ENCODE results near the gene APMAP. TPM values are rescaled to one million over a fixed set of nuclear protein-coding genes. Genes with fewer than 3 reads are reported as not detected.

Gene APMAP
- total and polyA plus RNA-seq, 9 donors, result 23.5 to 103 (median 45.8) TPM

DNA sequence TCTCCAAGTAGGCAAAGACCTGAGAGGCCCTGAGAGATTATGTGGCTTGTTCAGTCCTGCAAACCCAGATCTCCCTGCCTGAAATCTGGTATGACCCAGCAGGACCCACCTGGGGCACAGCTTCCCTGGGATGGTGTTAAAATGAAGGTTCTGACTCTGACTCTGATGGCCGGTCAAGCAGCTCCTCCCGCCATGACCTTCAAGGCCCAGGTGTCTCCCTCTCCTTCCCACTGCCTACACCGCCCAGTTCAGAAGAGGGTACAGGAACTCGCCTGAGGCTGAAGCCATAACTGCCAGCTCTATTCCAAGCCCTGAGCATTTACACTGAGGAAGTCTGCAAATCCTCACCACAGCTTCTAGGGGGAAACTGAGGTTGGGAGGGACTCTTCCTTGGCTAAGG, 49.4 kb downstream of the APMAP start:
- intact Hi-C loops (cut with DNase I), result no loop called here
- H3K27ac ChIP-seq, result no peak overlapping the region
- no peaks in the 10 kb centered on the region for H3K36me3 ChIP-seq
- TF ChIP-seq, protein P1, sequence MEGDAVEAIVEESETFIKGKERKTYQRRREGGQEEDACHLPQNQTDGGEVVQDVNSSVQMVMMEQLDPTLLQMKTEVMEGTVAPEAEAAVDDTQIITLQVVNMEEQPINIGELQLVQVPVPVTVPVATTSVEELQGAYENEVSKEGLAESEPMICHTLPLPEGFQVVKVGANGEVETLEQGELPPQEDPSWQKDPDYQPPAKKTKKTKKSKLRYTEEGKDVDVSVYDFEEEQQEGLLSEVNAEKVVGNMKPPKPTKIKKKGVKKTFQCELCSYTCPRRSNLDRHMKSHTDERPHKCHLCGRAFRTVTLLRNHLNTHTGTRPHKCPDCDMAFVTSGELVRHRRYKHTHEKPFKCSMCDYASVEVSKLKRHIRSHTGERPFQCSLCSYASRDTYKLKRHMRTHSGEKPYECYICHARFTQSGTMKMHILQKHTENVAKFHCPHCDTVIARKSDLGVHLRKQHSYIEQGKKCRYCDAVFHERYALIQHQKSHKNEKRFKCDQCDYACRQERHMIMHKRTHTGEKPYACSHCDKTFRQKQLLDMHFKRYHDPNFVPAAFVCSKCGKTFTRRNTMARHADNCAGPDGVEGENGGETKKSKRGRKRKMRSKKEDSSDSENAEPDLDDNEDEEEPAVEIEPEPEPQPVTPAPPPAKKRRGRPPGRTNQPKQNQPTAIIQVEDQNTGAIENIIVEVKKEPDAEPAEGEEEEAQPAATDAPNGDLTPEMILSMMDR (IDR thresholded peaks at IDR 0.05), result no peak
- no peak for TF ChIP-seq POLR2A (IDR thresholded peaks at IDR 0.05)
- no peak for TF ChIP-seq EP300 (IDR thresholded peaks at IDR 0.05)
- H3K27me3 ChIP-seq, result no peaks in the 10 kb centered on the region
- WGBS, 3 donors, result 91 to 97% (median 92%) methylated on average over 4 of the region's 4 CpGs
- no peak overlapping the region for H3K4me3 ChIP-seq
- no peak for DNase-seq
- no peaks in the 10 kb centered on the region for H3K4me1 ChIP-seq (ENCODE audit: insufficient read depth)
- H3K9me3 ChIP-seq, result no peaks in the 10 kb centered on the region

DNA sequence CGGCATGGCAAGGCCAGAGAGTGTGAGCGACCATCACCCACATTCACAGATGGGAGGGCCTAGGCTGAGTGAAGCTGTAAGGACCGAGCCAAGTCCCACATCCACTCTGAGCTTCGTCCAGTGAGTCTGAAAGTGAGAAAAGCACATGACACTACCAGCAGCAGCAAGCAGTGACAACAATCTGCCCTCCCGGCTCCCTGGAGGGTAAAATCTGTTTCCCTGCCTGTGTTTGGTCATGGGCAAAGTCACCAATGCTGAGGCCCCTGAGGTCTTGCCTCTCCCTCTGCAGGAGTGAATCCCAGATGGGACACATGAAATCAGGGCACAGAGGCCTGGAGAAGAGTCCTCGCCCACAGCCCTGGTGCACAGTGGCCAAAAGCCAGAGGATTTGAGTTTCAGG, 49.9 kb downstream of the APMAP start:
- Histone ChIP-seq H3K36me3 (no peaks in the 10 kb centered on the region), H3K4me3 (no peak overlapping the region), H3K27ac (no peak overlapping the region), H3K9me3 (no peaks in the 10 kb centered on the region), H3K4me1 (ENCODE audit: insufficient read depth) (no peaks in the 10 kb centered on the region), H3K27me3 (no peaks in the 10 kb centered on the region)
- WGBS, 3 donors, result 66 to 78% (median 69%) methylated on average over 6 of the region's 6 CpGs
- intact Hi-C loops (cut with DNase I), result no loop called here
- no peak for TF ChIP-seq EP300 (IDR thresholded peaks at IDR 0.05)
- TF ChIP-seq, protein P1 (IDR thresholded peaks at IDR 0.05), result no peak
- TF ChIP-seq POLR2A (IDR thresholded peaks at IDR 0.05), result no peak
- DNase-seq, result no peak

DNA sequence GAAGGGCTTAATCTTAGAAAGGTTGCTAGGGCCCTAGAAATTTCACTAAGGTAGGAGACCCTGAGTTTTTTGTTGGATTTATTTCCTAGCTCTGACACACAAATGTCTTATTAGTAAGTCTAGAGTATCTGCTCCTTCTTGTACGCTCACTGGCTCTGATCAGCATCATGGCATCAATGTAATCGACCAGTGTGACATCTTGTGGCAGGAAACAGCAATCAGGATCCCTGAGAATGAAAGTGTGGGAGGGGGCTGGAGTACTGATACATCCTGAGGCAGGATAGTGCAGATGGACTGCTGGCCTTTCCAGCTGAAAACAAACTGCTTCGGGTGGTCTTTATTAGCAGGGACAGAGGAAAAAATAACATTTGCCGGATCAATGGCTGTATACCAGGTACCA, 53.5 kb downstream of the APMAP start:
- WGBS, 3 donors, result 48 to 71% (median 54%) methylated on average over 4 of the region's 4 CpGs
- Histone ChIP-seq H3K27ac (no peak overlapping the region), H3K36me3 (no peaks in the 10 kb centered on the region), H3K4me3 (no peak overlapping the region), H3K27me3 (no peaks in the 10 kb centered on the region), H3K9me3 (no peaks in the 10 kb centered on the region), H3K4me1 (ENCODE audit: insufficient read depth) (no peaks in the 10 kb centered on the region)
- TF ChIP-seq POLR2A (IDR thresholded peaks at IDR 0.05) (no peak), EP300 (IDR thresholded peaks at IDR 0.05) (no peak)
- TF ChIP-seq, protein P1 (IDR thresholded peaks at IDR 0.05), result no peak
- DNase-seq, result no peak
- intact Hi-C loops (cut with DNase I), result no loop called here

DNA sequence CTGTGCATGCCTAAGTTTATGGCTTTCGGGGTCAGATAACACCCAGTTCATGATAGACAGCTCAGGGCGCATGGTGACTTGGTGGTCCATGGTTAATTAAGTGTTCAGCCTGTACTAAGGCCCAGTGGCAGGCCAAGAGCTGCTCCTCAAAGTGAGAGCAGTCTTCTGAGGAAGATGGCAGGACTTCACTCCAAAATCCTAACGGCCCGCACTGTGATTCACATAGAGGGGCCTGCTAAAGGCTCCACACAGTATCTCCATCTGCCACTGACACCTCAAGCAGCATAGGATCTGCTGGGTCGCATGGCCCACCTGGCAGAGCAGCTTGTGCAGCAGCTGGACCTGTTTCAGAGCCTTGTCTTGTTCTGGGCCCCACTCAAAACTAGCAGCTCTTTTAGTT, 54.1 kb downstream of the APMAP start:
- DNase-seq, result no peak
- no peak for TF ChIP-seq POLR2A (IDR thresholded peaks at IDR 0.05)
- no peak for TF ChIP-seq EP300 (IDR thresholded peaks at IDR 0.05)
- TF ChIP-seq, protein P1 (IDR thresholded peaks at IDR 0.05), result no peak
- 79 to 89% (median 83%) methylated on average over 5 of the region's 5 CpGs for WGBS, 3 donors

GRCh38 chr20:24937579-24937978, 55.0 kb downstream of the APMAP start:
- H3K27ac ChIP-seq, result no peak overlapping the region
- no peak for TF ChIP-seq POLR2A (IDR thresholded peaks at IDR 0.05)
- no peak for TF ChIP-seq EP300 (IDR thresholded peaks at IDR 0.05)
- TF ChIP-seq, protein P1 (IDR thresholded peaks at IDR 0.05), result no peak
- H3K4me1 ChIP-seq (ENCODE audit: insufficient read depth), result no peaks in the 10 kb centered on the region
- H3K9me3 ChIP-seq, result no peaks in the 10 kb centered on the region
- DNase-seq, result no peak
- WGBS, 3 donors, result 0 to 88% (median 0%) methylated on average over 1 of the region's 1 CpG
- no peaks in the 10 kb centered on the region for H3K27me3 ChIP-seq
- no peak overlapping the region for H3K4me3 ChIP-seq
- no peaks in the 10 kb centered on the region for H3K36me3 ChIP-seq
- intact Hi-C loops (cut with DNase I), result no loop called here

More for the DNA sequence above, 54.1 kb downstream of the APMAP start:
- no peaks in the 10 kb centered on the region for H3K27me3 ChIP-seq
- no peak overlapping the region for H3K4me3 ChIP-seq
- no peaks in the 10 kb centered on the region for H3K36me3 ChIP-seq
- H3K9me3 ChIP-seq, result no peaks in the 10 kb centered on the region
- H3K27ac ChIP-seq, result no peak overlapping the region
- intact Hi-C loops (cut with DNase I), result no loop called here
- no peaks in the 10 kb centered on the region for H3K4me1 ChIP-seq (ENCODE audit: insufficient read depth)

Data from ovary (tissue), 9 donors.